Stimulated activated CD4-positive, alpha-beta T cell treated with anti-CD3 and anti-CD28 coated beads, Interleukin-1b, Interleukin-23, amount 100 ng/mL, for 4 hours (primary cell): ENCODE data around the gene ECSCR.
A peak's percentile ranks its signal among the peaks of the same experiment; 100 is the strongest.

ENCODE experiments used
- DNase-seq, 2 donors: peaks; one replicate each; pipeline ENCODE4 v3.0.0-alpha.2; 2020; ENCODE audit warnings: low read depth in 2 of 2

ECSCR gene

DNA sequence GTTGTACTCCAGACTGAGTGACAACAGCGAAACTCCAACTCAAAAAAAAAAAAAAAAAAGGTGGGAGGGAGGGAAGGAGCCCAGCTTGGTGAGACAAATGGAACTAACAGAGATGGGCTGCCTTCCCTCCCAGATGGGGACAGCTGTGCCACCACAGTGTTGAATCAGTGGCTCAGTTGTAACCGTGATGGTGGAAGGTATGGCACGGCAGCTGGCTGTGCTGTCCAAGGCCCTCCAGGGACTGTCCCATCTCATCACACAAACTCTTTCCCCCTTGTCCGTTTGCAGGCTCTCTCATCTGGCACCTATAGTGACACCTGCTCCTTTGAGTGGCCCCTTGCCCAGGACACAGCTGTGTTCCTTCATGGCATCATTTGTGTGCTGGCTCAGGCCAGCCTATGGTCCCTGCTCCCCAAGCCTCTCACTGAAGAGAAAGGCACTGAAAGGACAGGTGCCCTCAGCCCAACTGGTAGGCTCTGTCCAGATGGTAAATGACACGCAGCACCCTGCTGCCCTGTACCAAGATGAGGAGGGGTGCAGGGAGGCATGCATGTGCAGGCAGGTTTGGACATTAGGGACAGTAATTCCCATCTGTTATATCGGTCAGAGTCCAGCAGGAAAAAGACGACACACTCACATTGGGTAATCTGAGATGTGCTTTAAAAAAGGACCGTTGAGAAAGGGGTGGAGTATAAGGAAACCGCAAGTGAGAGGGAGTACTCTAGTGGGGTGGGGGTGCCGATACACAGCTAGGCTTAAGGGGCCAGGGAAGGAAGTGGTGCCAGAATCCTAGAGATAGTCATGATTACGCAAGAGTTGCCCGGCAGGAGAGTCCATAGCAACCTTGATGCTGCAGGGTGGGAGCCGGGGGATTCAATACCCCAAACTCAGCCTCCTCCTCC, 12.6 kb upstream of the ECSCR start:
- DNase-seq = no peak

DNA sequence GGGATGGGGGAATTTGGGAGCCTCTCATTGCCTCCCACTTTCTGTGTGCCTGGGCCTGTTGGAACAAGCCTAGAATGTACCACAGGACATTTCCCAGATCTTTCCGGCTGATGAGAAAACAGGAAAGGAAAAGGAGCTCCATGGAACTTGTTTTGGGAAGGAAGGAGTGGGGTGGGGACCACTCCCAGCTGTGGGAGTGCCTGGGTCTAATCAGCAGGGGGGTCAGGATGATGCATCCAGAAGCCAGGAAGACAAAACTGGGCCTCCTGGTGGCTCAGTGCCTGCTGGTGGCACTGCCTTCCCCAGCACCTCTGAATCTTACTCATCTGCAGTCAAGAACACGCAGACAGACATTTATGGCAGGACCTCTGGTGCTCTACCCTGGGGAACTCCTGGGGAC, 11.0 kb upstream of the ECSCR start:
- no peak for DNase-seq

DNA sequence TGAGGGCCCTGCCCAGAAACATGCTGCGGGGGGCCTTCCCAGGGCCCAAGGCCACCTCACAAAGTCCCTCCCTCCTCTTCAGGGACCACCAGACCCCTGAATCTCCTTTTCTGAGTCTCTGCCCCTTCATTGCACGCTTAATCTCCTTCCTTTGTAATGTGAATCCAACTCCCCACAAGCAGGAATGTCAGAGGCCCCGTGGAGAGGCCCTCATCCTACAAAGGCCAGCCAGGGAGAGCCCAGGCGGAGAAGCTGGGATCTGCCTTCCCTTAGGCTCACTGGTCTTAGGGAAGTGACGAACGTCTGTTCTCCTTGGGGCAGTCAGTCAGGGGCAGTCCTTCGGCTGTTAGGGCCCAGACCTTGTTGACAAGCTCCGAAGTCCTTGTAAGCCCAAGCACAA, 10.6 kb upstream of the ECSCR start:
- DNase-seq = no peak

DNA sequence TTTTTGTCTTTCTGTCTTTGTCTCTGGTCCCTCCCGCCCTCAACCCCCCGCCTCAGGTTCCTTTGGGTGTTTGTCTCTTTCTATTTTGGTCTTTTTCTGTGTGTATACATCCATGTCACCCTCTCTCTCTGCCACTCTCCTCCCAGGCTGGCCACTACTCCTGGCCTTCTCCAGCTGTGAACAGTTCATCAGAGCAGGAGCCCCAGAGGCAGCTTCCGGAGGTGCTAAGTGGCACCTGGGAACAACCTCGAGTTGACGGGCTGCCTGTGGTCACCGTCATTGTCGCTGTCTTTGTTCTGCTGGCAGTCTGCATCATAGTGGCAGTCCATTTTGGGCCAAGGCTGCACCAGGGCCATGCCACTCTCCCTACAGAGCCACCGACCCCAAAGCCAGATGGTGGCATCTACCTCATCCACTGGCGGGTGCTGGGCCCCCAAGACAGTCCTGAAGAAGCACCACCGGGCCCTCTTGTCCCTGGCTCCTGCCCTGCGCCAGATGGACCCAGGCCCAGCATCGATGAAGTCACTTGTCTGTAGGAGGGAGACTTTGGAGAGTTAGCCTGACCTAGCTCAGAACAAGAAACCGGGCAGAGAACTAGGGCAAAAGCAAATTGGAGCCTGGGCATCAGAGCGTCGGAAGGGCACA, 10.0 kb upstream of the ECSCR start:
- DNase-seq = no peak

DNA sequence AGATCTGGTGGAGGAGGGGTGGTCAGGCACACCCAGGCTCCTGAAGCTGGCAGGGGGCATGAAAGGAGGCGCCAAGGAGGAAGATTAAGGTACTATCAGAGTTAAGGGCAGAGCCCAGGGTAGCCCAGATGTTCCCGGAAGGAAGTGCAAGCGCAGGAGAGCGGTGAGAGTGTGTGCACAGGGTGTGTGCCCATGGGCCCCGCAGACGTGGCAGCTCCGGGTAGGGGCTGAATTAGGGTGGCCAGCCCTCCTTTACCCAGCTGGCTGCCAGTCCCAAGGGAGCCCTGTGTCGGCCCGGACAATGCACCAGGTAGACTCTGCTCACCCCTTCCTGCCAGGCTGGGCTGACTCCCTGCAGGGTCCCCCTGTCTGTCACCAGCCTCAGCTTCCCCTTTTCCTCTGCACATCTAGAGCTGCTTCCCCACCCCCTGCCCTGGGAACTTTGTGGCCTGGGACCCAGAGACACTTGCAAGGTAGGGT, 8.3 kb upstream of the ECSCR start, which contains the start of gene SMIM33:
Gene SMIM33, plus strand, starts transcription at position 184 of the 480 bp plus-strand sequence. Its CDS starts 118 bp downstream, at position 302.
- no peak for DNase-seq

DNA sequence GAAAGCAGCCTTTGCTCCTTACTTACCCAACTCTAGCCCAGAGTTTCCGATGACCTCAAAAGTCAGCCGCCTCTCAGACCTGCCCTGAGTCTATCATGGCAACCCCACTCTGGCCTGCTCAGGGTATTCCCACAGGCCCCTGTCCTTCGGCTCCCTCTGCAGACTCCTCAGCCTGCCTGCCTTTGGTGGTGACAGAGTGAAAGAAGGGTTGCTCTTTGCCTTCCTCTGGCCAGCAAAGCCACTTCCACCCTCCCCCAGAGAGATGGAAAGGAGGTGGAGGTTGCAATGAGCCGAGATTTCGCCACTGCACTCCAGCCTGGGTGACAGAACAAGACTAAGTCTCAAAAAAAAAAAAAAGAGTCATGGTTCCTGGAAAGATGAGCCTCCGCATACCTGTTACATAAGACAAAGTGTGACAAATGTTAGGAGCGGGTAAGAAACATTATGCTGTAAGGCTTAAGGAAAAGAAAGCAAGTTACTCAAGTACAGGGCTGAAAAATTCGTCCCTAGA, 5.9 kb upstream of the ECSCR start:
- DNase-seq = no peak

DNA sequence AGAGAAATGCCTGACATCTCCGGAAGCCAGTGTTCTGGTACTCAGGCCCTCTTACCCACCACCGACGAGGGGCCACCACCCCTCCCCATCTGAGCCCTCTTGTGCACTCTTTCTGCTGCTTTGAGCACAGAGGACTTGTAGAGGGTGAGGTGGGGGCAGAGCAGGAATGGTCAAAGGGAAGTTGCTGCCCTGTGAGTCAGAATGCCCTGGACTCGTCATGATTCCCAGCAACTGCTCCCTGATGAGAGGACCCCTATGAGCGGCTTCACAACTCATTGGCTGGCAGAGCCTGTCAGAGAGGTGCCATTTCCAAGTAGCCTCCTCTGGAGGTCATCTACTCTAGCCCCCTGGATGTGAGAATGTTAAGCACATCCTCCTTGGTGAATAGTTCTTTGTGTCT, 845 bp downstream of the ECSCR start:
- no peak for DNase-seq

DNA sequence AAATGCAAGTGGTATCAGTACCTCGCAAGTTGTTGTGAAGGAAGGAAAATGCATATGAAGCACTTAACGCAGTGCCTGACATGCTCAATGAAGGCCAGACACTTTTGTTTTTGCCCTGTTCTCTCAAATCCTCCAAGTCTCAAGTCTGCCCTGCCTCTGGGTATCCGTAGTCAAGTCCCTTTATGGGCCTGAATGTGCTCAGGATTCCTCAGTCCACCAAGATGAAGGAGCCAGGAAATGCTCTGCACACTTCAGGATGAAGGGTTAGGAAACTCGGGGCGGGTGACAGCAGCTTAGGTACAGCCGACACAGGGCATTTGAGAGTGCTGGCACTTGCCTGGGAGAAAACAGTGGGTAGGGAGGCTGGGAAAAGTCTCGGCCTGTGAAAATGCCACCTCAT, 1.4 kb downstream of the ECSCR start:
- no peak for DNase-seq

DNA sequence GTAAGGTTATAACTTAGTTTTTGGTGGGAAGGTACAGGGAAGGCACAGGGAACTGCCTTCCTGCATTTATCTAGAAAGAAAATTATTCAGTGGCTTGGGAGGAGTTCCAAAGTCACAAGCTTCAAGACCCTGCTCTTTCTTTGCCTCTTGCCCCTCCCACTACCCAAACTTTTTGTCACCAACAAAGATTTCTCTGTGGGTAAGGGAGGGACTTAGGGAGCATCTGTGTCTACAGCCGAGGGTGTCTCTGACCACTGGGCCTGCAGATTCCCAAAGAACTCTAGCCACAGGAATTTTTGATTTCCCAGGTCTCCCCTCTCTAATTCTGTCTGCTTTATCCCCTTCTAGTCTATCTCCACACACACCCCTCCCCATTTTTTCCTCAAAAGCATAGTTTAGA, 2.1 kb downstream of the ECSCR start:
- DNase-seq = no peak

DNA sequence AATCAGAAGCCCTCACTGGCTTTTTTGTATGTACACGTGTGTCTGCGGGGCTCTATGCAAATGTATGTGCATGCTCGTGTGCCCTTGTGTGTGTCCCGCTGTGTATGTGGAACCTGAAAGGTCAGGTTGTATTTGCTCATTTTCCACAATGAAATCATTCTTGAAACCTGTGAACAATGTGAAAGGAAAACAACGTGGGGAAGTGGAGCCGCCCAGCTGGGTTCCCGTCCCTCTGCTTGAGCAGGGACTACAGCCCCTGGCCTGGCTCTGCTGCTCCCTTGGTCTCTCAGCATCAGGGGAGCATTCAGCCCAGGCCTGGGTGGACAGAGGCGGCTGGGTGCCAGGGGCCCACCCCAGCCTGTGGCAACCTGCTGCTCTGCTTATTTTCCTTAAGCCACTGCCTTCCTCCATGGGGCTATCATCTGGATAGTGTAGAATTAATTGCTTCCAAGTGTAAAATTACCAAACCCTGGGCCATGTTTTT, 3.0 kb downstream of the ECSCR start:
- DNase-seq = no peak

DNA sequence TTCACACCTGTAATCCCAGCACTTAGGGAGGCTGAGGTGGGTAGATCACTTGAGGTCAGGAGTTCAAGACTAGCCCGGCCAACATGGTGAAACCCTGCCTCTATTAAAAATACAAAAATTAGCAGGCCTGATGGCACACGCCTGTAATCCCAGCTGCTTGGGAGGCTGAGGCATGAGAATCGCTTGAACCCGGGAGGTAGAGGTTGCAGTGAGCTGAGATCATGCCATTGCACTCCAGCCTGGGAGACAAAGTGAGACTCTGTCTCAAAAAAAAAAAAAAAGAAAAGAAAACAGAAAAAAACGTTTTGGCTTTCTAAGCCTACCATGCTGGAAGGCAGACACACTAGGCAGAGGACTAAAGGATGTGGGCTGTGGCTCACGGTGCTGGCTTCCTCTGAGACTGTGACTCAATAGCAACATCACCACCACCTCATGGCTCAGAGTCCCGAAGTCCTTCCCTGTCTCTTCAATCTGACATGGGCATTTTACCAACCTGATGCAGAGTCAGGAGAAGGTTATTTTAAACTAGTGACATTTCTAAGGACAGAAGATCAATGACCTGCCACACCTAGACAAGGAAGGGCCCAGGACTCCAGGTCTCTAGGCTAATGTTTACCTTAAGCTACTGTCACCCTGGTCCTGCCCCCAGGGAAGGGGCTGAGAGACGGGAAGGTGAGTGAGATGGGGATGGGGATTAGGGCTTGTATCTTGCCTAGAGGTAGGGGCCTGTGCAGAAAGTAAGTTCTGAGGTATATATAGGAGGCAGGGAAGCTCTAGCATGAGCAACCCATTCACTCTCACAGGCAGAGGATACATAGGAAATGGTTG, 3.7 kb downstream of the ECSCR start:
- DNase-seq = peak; percentile 47 to 63

DNA sequence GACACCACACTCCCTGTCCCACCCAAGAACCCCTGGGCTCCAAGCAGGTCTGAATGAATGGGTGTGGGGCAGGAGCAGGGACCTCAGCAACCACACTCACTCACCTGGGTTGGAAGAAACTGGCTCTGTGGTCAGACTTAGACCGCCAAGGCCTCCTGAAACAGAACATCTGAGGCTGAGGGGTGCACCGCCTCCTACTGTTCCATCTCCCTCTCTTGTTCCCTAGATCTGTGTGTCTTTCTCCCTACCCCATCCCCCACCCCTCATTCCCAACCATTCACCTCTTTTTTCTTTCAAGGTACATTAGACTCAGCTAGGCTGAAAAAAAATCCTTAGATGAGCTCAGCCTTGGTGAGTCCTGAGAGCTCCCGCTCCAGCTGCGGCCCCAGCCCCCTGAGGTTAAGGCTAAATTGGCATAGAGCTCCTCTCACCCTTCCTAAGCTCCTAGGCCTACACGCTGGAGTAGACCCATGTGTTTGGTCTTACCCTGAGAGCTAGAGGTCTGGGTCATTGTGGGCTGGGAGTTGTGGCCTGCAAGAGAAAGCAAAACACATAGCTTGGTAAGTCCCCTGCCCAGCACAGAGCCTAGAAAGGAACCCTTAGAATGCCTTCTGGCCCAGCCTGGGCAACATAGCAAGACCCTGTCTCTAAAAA, 4.8 kb downstream of the ECSCR start:
- no peak for DNase-seq

DNA sequence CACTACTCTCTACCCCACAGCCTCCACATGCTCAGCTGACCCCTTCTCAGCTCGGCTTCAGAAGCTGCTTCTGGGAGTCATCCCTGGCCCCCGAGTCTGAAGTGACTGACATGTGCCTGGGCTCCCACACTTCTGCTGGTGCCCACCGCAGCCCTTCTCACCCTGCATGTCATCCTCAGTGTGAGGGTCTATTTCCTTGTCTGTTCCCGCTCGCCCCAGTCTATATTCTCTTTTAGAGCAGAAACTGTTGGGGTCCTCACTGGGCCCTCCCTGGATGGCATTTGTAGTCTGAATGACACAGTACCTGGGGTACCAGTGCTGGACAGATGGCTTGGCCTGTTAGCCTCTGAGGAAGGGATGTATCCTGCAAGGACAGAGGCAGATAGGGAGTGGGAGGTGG, 5.3 kb downstream of the ECSCR start:
- DNase-seq = no peak

DNA sequence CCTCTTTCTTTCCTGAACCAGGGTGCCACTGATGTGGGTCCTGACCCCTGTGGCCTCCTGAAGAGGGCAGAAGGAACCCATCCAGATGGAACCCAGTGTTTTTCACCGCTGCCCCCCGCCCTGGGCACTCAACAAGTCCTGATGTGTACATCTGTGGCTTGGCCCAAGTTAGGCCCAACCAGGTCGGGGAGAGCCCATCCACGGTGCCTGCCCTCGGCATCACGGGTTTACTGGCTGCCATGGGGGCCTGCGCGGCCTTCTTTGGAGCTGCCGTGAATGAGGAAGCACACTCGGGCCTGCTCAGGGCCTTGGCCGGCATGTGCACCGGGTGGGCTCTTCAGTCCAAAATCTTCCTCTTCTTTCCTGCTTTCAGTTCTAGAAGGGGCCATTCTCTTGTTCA, 5.8 kb downstream of the ECSCR start:
- no peak for DNase-seq

DNA sequence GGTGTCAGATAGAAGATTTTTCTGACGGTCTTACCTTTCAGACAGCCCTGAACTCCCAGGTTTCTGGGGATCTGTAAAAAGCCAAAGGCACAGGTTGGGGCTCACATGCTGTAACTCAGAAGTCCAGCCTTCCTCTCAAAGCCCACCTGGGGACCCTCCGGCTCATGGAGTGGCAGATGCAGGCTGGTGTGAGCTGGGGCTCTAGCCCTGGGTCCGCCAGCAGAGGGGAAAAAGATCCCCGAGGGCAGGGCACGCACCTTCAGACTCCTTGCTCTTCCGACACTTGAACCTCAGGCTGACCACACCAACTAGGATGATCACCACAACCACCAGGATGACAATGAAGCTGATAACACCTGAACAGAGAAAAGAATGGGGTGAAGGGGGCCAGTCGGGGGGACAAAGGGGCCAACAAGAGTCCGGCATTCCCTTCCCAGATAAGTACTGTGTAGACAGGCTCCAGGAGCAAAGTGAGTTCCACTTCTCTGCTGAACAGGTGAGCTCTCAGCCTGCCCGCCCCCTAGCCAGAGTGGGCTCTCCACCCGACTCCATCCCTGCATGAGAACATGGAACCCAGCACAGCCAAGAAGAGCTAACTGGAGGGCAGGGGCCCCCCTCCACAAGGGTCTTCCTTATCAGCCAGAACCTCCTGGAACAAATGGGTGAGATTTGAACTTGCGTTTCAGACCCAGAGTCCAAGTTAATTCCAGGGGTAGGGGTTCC, 7.8 kb downstream of the ECSCR start:
- DNase-seq = no peak

DNA sequence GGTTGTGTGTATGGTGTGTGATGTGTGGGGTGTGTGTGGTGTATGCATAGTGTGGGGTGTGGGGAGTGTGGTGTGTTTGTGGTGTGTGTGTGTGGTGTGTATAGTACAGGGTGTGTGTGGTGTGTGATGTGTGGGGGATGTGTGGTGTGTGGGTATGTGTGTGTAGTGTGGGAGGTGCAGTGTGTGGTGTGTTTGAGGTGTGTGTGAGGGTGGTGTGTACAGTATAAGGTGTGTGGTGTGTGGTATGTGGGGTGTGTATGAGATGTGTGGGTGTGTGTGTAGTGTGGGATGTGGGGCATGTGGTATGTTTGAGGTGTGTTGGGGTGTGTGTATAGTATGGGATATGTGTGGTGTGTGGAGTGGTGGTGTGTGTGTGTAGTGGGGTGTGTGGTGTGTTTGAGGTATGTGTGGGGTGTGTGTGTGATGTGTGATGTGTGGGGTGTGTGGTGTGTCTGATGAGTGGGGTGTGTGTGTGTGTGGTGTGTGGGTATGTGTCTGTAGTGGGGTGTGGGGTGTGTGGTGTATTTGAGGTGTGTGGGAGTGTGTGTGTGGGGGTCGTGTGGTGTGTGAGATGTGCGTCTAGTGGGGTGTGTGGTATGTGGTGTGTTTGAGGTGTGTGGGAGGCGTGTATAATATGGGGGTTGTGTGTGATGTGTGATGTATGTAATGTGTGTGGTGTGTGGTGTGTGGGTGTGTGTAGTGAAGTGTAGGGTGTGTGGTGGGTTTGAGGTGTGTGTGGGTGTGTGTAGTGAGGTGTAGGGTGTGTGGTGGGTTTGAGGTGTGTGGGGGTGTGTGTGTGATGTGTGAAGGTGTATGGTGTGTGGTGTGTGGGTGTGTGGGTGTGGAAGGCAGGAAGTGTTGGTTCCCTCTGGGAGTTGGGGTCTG, 8.6 kb downstream of the ECSCR start:
- DNase-seq = peak in 1 of 2 donors; percentile 31

DNA sequence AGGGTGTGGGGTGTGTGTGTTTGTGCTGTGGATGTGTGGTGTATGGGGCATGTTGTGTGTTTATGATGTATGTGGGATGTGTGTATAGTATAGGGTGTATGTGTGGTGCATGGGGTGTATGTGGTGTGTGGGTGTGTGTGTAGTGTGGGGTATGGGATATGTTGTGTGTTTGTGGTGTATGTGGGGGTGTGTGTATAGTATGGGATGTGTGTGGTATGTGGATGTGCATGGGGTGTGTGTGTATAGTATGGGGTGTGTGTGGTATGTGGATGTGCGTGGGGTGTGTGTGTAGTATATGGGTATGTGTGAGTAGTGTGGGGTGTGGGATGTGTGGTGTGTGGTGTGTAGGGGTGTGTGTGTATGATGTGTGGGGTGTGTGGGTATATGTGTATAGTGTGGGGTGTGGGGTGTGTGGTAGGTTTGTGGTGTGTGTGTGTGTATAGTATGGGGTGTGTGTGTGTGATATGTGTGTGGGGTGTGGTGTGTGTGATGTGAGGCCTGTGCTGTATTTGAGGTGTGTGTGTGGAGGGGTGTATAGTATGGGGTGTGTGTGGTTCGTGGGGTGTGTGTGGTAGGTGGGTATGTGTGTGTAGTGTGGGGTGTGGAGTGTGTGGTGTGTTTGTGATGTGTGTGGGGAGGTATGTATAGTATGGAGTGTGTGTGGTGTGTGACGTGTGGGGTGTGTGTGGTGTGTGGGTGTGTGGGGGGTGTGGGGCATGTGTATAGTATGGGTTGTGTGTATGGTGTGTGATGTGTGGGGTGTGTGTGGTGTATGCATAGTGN, 10.5 kb downstream of the ECSCR start:
- no peak for DNase-seq

DNA sequence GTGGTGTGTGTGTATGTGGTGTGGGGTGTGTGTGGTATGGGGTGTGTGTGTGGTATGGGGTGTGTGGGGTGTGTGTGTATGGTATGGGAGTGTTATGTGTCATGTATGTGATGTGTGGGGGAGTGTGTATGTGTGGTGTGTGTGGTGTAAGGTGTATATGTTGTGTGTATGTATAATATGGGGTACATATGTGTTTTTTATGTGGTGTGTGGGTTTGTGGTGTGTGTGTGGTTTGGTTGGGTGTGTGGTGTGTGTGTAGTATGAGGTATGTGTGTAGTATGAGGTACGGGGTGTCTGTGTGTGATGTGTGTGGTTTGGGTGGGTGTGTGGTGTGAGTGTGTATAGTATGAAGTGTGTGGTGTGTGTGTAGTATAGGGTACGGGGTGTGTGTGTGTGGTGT, 11.4 kb downstream of the ECSCR start:
- DNase-seq = no peak
